Testis (tissue), 3 donors: ENCODE measurements around the gene SEZ6. TPM values are rescaled to one million over a fixed set of nuclear protein-coding genes. Genes with fewer than 3 reads are reported as not detected.

Experiments used
- DNase-seq: peaks from one replicate; pipeline ENCODE4 v3.0.0-alpha.2; 2019
- H3K27ac ChIP-seq, 2 donors: fragments of 200-600 bp; sonication (generic); one replicate each; pipeline ENCODE4 v1.5.1; 2019
- H3K27me3 ChIP-seq: fragments of 200-600 bp; sonication (generic); one replicate; pipeline ENCODE4 v1.5.1; 2019
- H3K36me3 ChIP-seq: fragments of 200-600 bp; sonication (generic); one replicate; pipeline ENCODE4 v1.5.1; 2017; ENCODE audit warnings: low read depth; ENCODE audit errors: missing control alignments
- H3K4me1 ChIP-seq: fragments of 200-600 bp; sonication (generic); one replicate; pipeline ENCODE4 v1.5.1; 2019
- H3K4me3 ChIP-seq, 2 donors: fragments of 200-600 bp; sonication (generic); one replicate each; pipeline ENCODE4 v1.5.1; 2017 to 2019
- H3K9me3 ChIP-seq: fragments of 200-600 bp; sonication (generic); one replicate; pipeline ENCODE4 v1.5.1; 2017
- POLR2A ChIP-seq: fragments of 450-650 bp; IDR thresholded peaks from one replicate; pipeline ENCODE4 v1.6.1; 2017; ENCODE audit warnings: antibody characterized with exemption, mild to moderate bottlenecking, moderate library complexity
- WGBS, 2 donors: methylation state at CpG; one replicate each; pipeline ENCODE4 v1.1.5; 2018; 5-methylcytosine and 5-hydroxymethylcytosine counted together
- intact Hi-C: fragments of 100-400 bp; cut with DNase I; formaldehyde crosslinking; loops from one replicate; pipeline ENCODE4 v1.15.1; 2023; ENCODE audit warnings: low total_unique reads
- polyA plus RNA-seq: library from polyadenylated mRNA; stranded (reverse); fragments of 350-450 nt; fragmentation: Illumina TruSeq; extraction: RNeasy Lipid Tissue Mini Kit (QIAGEN cat#74804); gene quantifications from one replicate; pipeline ENCODE4 v1.2.3, GENCODE V29; 2014; ENCODE audit warnings: low read depth, low replicate concordance; ENCODE audit not compliant: insufficient read depth
- total RNA-seq, 2 donors: library from RNA; depleted of rRNA; stranded (reverse); fragments of >200 nt; gene quantifications; one replicate each; pipeline ENCODE4 v1.2.3, GENCODE V29; 2016
- TF ChIP-seq, protein P1 (sequence below), 3 experiments: fragments of 450-650 bp in 2 of 3; fragments of 200-600 bp in 1 of 3; sonication (generic) in 1 of 3; IDR thresholded peaks; one replicate each; pipeline ENCODE4 v1.5.1; 2016 to 2019; ENCODE audit warnings: antibody characterized with exemption in 3 of 3, mild to moderate bottlenecking in 2 of 3, moderate library complexity in 1 of 3

Gene SEZ6
- total and polyA plus RNA-seq, 3 donors from 2014 or later, result 0.53 to 2.1 (median 0.79) TPM

DNA sequence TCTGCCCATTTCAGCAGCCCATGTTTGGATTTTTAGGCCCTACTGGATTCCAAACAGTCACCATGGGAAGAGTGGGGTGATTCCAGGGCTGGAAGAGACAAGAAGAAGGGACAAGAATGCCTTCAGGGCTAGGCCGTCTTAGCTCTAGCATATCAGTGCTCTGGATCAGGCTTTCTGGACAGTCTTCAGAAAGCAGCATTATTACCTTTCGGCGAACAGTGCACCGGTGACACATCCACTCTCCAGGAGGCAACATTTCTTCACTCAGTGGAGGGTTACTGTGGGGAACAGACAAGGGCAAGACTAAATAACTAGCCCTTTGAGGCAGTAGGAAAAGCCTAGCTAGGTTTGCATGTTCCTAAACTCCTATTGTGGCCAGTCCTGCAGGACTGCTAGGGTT lies 79.0 kb downstream of the SEZ6 start:
- Histone ChIP-seq H3K36me3 (no peaks in the 10 kb centered on the region), H3K27ac (peak overlapping the region in 1 of 2 donors; percentile 27), H3K9me3 (no peaks in the 10 kb centered on the region), H3K4me3 (no peak overlapping the region), H3K4me1 (no peaks in the 10 kb centered on the region), H3K27me3 (no peaks in the 10 kb centered on the region)
- no peak for TF ChIP-seq POLR2A
- TF ChIP-seq, protein P1, sequence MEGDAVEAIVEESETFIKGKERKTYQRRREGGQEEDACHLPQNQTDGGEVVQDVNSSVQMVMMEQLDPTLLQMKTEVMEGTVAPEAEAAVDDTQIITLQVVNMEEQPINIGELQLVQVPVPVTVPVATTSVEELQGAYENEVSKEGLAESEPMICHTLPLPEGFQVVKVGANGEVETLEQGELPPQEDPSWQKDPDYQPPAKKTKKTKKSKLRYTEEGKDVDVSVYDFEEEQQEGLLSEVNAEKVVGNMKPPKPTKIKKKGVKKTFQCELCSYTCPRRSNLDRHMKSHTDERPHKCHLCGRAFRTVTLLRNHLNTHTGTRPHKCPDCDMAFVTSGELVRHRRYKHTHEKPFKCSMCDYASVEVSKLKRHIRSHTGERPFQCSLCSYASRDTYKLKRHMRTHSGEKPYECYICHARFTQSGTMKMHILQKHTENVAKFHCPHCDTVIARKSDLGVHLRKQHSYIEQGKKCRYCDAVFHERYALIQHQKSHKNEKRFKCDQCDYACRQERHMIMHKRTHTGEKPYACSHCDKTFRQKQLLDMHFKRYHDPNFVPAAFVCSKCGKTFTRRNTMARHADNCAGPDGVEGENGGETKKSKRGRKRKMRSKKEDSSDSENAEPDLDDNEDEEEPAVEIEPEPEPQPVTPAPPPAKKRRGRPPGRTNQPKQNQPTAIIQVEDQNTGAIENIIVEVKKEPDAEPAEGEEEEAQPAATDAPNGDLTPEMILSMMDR (IDR thresholded peaks at IDR 0.05), result no peak
- no peak for DNase-seq
- intact Hi-C loops, result no loop called here
- WGBS, 2 donors, result 94% methylated on average over 4 of the region's 4 CpGs

DNA sequence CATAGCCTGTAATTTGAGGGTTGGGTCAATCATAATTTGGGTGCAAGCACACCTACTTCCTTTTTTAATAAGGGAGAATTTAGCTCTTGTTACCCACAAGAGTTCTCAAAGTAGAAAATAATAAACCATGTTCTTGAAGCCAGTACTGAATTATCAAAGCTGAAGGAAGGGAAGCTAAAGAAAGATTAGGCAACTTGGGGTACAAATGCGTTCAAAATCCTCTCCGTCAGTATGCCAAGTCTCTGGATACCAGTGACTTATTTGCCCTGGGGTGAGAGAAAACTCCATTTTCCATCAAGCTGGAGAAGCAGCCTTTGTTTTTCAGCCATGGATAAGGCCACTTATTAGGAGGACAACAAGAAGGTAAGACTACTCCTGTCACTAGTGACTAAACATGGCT lies 79.5 kb downstream of the SEZ6 start:
- no peak for TF ChIP-seq POLR2A
- TF ChIP-seq, protein P1 (IDR thresholded peaks at IDR 0.05), result no peak
- Histone ChIP-seq H3K27me3 (no peaks in the 10 kb centered on the region), H3K9me3 (no peaks in the 10 kb centered on the region), H3K4me3 (no peak overlapping the region), H3K36me3 (no peaks in the 10 kb centered on the region), H3K27ac (peak overlapping the region in 1 of 2 donors; percentile 27), H3K4me1 (no peaks in the 10 kb centered on the region)
- DNase-seq, result no peak
- intact Hi-C loops, result no loop called here
- WGBS, 2 donors, result 87% methylated on average over 2 of the region's 2 CpGs

DNA sequence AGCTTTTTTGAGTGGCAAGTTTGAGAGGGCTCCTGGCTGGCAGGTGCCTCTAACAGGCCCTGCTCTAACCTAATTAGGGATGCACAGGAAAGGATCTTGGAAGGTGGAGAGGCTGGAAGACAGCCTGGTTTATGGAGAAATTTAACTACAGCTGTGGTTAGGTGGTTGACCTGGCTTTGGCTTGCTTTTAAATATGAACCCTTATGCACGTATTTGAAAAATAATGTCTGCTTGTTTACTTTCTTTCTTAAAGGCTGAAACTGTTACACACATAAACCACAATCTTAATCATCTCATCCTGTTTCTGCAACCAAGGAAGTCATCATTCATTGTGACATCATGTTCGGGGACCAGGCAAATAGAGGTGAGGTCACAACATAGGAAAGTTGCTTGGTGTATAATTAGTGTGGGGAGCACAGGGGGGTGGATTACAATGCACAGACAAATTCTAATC lies 79.9 kb downstream of the SEZ6 start:
- DNase-seq, result no peak
- 54 to 64% methylated on average over 2 of the region's 2 CpGs for WGBS, 2 donors
- Histone ChIP-seq H3K9me3 (no peaks in the 10 kb centered on the region), H3K27me3 (no peaks in the 10 kb centered on the region), H3K36me3 (no peaks in the 10 kb centered on the region), H3K4me3 (no peak overlapping the region), H3K27ac (peak overlapping the region in 1 of 2 donors; percentile 27), H3K4me1 (no peaks in the 10 kb centered on the region)
- TF ChIP-seq, protein P1 (IDR thresholded peaks at IDR 0.05), result no peak
- TF ChIP-seq POLR2A, result no peak
- intact Hi-C loops, result no loop called here

DNA sequence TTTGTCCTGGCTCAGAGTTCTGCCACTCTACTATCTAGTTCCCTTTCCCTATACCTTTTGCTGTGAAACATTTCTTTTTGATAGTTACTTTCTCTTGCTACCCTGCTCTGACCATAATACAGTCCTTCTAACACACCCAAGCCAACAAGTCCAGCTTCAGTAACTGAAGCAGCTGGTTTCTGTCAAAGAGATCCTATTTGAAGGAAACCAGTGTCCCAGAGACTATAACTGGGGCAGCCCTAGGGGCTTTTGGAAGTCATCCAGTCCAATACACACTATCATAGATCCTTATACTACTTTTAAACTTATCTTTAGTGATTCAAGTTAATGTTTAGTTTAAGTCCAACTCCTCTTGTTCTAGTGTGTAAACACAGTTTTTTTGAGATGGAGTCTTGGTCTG lies 85.6 kb downstream of the SEZ6 start:
- TF ChIP-seq POLR2A, result no peak
- TF ChIP-seq, protein P1 (IDR thresholded peaks at IDR 0.05), result no peak
- H3K36me3 ChIP-seq, result no peaks in the 10 kb centered on the region
- H3K27me3 ChIP-seq, result no peaks in the 10 kb centered on the region
- H3K27ac ChIP-seq, result no peak overlapping the region
- no peak for DNase-seq
- intact Hi-C loops, result no loop called here
- H3K9me3 ChIP-seq, result no peaks in the 10 kb centered on the region
- peaks cover 10% of the 10 kb centered on the region for H3K4me1 ChIP-seq
- no peak overlapping the region for H3K4me3 ChIP-seq

DNA sequence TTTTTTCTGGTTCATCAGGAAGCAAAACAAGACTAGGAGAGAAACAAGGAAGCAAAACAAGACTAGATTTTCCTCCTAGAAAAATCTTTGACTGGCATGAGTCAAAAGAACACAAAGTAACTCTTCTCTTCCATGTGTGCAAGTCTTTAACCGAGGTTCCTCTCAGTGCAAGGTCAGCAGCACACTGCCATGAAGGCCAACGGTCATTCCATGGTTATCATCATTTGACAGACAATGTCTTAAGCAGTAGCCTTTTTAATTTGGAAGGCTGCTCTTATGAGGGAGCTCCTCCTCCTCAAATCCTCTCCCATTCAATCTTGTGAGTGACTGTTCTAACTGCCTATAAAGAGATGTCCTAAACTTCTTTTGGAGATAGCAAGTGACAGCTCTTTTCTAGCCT lies 87.5 kb downstream of the SEZ6 start:
- no peak for TF ChIP-seq POLR2A
- TF ChIP-seq, protein P1 (IDR thresholded peaks at IDR 0.05), result no peak
- Histone ChIP-seq H3K4me3 (no peak overlapping the region), H3K36me3 (no peaks in the 10 kb centered on the region), H3K9me3 (no peaks in the 10 kb centered on the region), H3K4me1 (peaks cover 13% of the 10 kb centered on the region), H3K27me3 (no peaks in the 10 kb centered on the region), H3K27ac (no peak overlapping the region)
- DNase-seq, result peak; percentile 74
- intact Hi-C loops, result loop anchor here (10.0 kb wide), 1 partner anchor 163 kb away; no protein-coding TSS in a partner anchor
- 39 to 51% methylated on average over 2 of the region's 2 CpGs for WGBS, 2 donors
